GM13976 (cell line): Measurements from ENCODE around the gene TNNC1.

Source experiments
- DNase-seq: peaks from one replicate; pipeline ENCODE4 v3.0.0; 2012; ENCODE audit warnings: low spot score
- CTCF ChIP-seq: IDR thresholded peaks from 2 replicates; pipeline ENCODE4 v1.5.1; 2012; ENCODE audit warnings: borderline replicate concordance, mild to moderate bottlenecking; ENCODE audit not compliant: insufficient read depth; ENCODE audit errors: extremely low read depth, missing control alignments, control extremely low read depth
- in situ Hi-C: fragments of 300-500 bp; cut with MboI; formaldehyde crosslinking; loops from one replicate; pipeline ENCODE4 v1.12.0; 2022; ENCODE audit warnings: low sequenced_read_pairs, mixed read lengths, inconsistent platforms; ENCODE audit not compliant: unreplicated experiment

TNNC1 gene

GRCh38 chr3:52490035-52490938, 36.4 kb upstream of the TNNC1 start:
- in situ Hi-C loops, result no loop called here
- no peak for DNase-seq
- no peak for TF ChIP-seq CTCF

GRCh38 chr3:52489453-52489852, 35.6 kb upstream of the TNNC1 start:
- in situ Hi-C loops, result no loop called here
- no peak for DNase-seq

DNA sequence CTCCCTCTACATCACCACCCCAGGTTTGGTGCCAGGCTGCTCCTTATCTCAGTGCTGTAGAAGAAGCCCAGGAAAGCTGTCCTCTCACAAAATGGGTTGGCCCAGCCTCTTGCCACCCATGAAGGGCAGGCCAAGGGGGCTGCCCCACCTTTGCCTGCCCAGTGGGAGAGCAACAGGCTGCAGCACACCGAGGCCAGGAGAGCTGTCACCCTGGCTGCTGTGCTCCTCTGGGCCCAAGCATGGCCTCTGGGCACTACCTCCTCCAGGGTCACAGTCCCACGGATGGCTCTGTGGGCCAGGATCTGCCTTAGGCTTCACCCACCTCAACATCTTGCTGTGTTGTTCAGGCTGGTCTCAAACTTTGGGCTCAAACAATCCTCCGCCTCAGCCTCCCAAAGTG, 34.9 kb upstream of the TNNC1 start:
- DNase-seq, result no peak
- in situ Hi-C loops, result no loop called here
- no peak for TF ChIP-seq CTCF

More at GRCh38 chr3:52489453-52489852, 35.6 kb upstream of the TNNC1 start:
- no peak for TF ChIP-seq CTCF

GRCh38 chr3:52487788-52488691, 34.2 kb upstream of the TNNC1 start:
- no peak for DNase-seq
- no peak for TF ChIP-seq CTCF
- in situ Hi-C loops, result no loop called here

DNA sequence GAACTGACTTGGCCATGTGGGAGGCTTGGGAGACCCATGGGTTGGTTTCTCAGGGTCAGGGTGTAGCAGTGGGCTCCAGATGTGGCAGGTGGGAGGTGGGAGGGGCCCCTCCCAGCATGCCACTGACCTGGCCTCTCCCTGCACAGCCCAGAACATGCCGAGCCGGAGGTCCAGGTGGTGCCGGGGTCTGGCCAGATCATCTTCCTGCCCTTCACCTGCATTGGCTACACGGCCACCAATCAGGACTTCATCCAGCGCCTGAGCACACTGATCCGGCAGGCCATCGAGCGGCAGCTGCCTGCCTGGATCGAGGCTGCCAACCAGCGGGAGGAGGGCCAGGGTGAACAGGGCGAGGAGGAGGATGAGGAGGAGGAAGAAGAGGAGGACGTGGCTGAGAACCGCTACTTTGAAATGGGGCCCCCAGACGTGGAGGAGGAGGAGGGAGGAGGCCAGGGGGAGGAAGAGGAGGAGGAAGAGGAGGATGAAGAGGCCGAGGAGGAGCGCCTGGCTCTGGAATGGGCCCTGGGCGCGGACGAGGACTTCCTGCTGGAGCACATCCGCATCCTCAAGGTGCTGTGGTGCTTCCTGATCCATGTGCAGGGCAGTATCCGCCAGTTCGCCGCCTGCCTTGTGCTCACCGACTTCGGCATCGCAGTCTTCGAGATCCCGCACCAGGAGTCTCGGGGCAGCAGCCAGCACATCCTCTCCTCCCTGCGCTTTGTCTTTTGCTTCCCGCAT, 33.4 kb upstream of the TNNC1 start:
- in situ Hi-C loops, result no loop called here
- no peak for TF ChIP-seq CTCF
- DNase-seq, result no peak
